Measurements from ENCODE around the gene PLET1.

The PLET1 gene

GRCh38 chr11:112241486-112241885 lies 19.2 kb downstream of the PLET1 start:
- DNase-seq (ENCODE audit: low read depth): no peak

DNA sequence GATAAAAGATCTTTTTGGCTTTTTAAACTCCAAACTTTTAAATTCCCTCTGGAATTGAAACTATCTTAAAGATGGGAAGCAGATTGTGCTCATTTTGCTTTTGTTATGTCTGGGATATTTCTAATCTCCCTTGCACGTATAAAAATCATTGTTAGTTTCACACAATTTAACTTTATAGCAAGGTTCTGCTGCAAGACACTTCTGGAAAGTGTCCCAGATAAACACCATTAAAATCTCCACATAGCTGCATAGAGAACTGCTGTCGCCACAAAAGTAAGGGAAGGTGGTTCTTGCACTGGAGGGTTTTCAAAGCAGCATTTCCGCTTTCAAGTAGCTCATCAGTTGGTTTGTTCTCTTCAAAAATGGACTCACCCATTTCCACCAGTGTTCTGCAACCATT lies 22.6 kb downstream of the PLET1 start:
- no peak for DNase-seq (ENCODE audit: low read depth)

GRCh38 chr11:112237451-112237850 lies 23.2 kb downstream of the PLET1 start:
- no peak for DNase-seq (ENCODE audit: low read depth)

DNA sequence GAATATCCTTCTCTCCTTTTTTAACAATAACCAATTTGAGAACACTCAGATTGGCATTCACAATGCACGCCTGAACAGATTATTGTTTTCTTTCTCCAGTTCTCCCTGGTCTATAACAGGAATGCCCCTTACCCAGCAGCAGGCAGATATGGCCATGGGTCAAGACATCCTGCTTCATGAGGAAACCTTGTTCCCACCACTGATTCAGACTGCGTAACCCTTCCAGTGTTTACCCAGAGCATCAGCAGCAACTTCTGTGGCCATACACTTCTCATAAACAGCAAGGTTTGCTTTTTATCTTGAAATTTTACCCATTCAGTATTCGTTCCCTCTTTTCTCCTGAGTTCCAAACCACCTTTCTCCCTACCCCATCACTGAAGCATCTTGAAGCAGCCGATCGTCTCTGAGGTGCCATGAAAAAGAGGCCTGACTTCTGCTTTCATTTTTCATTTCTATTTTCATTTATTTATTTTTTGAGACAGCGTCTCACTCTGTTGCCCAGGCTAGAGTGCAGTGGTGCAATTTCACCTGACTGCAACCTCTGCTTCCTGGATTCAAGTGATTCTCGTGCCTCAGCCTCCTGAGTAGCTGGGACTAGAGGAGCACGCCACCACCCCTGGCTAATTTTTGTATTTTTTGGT lies 24.8 kb downstream of the PLET1 start:
- DNase-seq (ENCODE audit: low read depth): no peak

DNA sequence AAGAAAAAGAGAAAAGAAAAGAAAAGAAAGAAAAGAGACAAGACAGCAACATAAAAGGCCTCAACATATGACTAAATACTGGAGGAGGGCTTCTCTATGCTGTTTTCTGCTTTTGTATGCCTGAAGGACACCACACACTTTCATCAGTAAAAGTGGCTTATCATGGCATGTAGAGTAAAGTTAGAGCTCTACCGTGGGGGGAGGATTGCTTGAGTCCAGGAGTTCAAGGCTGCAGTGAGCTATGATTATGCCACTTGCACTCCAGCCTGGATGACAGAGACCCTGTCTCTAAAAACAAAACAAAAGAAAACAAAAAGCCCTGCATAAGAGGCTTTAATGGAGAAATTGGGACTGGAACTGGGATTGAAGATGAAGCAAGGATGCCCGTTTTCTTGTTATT lies 28.7 kb downstream of the PLET1 start:
- no peak for DNase-seq (ENCODE audit: low read depth)

- no peak for DNase-seq (ENCODE audit: low read depth)
These were observed 30.8 kb downstream of the PLET1 start for GRCh38 chr11:112229746-112230433.

GRCh38 chr11:112229159-112229558 lies 31.5 kb downstream of the PLET1 start:
- no peak for DNase-seq (ENCODE audit: low read depth)

DNA sequence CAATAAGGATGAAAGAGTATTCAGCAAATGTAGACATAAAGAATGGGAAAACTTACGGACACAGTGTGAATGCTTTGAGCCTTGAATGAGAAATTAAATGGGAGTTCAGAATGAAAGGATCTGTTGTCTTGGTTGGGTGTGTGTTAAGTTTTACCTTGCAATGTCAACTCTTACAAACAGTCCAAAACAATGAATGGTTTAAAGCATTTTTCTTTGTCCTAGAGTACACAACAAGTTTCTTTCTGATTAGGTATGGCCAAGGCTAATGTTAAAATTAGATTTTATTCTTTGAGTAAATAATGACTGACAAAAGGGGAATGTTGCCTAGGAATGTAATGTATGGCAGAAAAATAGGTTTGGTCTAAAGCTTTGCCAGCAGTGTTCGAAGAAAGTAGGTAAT lies 32.0 kb downstream of the PLET1 start:
- DNase-seq (ENCODE audit: low read depth): no peak

DNA sequence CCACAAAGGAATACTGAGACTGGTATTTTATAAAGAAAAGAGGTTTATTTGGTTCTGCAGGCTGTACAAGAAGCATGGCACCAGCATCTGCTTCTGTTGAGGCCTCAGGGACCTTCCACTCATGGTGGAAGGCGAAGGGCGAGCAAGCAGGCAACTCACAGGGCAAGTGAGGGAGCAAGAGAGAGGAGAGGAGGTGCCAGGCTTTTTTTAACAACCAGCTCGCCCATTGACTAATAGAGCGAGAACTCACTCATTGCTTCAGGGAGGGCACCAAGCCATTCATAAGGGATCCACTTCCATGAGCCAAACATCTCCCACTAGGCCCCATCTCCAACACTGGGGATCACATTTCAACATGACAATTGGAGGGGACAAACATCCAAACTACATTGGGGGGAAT lies 33.2 kb downstream of the PLET1 start:
- DNase-seq (ENCODE audit: low read depth): no peak

DNA sequence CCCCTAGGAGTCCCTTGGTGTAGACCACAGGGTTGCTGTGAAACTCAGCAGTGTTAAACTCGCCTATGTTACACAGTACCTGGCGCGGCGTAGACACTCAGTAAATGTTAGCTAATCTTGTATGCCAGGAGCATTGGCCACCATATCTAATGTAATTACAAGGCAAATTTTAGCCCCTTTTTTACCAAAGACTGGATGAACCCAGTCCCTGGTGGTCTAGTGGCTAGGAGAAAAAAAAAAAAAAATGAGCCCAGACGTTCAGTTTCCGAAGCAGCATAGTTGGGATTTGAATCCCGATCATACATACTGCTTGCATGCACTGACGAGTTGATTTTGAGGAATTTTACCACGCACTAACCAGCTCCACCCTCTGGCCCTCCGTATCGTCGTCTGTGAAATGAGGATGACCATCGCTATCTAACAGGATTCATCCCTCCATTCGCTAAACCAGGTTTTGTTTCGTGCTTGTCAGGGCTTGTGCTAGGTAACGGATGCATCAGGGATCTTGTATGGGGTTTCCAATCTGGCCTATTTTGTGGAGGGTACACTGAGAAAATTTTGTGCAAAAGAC lies 33.7 kb downstream of the PLET1 start:
- DNase-seq (ENCODE audit: low read depth): no peak

DNA sequence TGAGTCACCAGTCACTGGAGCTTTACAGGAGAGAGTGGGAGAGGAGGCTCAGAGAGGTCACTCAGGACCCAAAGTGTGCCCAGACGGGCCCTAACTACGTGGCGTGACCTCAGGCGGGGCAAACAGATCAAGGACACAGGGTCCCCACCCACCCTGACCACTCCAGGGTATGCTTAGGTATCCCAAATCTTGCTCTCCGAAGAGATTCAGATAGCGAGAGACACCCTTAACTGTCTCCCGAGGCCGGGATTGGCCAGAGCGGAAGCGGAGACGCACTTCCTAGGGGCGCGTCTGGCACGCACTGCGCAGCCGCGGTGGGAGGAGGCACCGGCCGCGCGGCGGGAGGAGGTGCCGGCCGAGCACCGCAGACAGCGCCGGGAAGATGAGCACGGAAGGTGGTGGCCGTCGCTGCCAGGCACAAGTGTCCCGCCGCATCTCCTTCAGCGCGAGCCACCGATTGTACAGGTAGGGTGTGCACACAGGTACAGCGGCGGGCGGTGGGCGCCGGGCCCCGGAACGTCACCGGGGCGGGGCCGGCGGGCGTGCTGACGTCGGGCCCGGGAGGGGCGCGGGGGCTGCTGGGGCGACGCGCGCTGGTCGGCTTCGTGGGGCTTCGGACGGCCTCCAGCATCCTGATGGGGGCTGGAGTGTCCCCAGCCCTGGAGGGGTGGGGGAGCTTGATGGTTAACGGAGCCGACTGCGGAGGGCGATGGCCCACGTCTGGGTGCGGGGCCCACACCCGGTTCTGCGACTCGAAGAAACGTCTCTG lies 34.4 kb downstream of the PLET1 start, which contains the start of gene PTS:
TSS of gene PTS (plus strand) at position 367 of the 769 bp plus-strand sequence. CDS start at position 383, 16 bp downstream.
- peak; percentile 69 for DNase-seq (ENCODE audit: low read depth)

- DNase-seq (ENCODE audit: low read depth): no peak
These were observed 35.0 kb downstream of the PLET1 start for GRCh38 chr11:112225753-112226061.

DNA sequence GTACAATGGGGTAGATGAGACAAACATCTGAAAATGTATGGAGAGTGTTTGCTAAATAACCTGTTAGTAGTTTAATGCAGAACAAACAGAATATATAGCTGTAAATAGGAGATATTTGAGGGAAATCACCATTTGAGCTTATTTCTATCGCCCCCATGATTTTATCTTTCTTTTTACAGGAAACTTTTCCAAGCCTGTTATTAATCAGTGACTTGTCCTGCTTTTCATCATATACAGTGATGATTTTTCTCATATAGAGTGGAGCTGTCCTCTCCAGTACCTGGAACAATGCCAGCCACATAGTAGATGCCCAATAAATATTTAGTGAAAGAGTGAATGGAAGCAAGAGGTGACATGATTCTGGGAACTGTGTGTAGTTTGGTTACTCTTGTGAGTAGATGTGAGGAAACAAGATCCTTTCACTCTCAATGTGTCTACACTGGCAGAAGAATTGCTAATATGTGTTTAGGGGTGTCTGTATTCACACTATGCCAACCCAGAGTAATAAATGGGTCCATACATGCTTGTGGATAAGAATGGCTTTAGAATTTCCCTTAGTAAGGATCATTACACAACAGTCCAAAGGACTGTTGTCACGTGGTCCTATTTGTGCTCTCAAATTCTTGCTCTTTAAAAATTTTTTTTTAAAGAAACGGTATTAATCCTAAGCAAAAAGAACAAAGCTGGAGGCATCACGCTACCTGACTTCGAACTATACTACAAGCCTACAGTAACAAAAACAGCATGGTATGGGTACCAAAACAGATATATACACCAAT lies 36.7 kb downstream of the PLET1 start:
- DNase-seq (ENCODE audit: low read depth): no peak

DNA sequence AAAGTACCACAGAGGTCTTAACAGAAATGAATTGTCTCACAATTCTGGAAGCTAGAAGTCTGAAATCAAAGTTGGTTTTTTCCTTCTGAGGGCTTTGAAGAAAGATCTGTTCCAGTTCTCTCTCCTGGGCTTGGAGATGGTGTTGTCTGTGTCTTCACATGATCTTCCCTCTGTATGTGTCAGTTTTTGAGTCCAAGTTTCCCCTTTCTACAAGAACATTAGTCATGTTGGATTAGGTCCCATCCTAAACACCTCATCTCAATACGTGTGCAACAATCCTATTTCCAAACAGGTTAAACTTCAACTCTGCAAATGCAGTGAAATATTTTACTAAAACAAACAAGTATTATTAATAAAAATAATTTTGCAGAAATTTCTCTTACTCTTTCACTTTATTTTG lies 37.5 kb downstream of the PLET1 start:
- no peak for DNase-seq (ENCODE audit: low read depth)

- DNase-seq (ENCODE audit: low read depth): no peak
These were observed 38.4 kb downstream of the PLET1 start for GRCh38 chr11:112222303-112222702.

DNA sequence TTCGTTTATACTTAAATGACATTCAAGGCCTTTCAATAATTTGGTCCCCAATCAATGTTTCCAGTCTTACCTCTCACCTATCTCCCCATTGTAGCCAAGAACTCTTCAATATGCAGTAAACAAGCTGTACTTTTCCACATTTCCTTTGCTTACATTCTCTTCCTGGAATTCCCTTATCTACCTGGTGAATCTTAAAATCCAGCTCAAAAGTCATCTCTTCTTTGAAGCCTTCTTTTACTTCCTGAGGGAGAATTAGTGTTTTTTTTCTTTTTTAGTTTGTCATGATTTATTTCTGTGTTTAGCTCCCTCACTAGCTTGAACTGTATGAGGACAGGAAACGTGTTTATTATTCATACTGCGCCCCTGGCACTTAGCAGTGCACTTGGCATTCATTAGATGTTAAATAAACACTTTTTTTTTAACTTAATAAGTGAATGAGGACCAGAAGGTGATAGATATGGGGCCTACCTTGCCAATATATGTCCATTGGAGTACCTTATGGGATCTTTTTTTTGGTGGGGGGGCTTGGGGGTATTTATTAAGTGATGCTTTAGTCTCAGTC lies 39.3 kb downstream of the PLET1 start:
- DNase-seq (ENCODE audit: low read depth): no peak

DNA sequence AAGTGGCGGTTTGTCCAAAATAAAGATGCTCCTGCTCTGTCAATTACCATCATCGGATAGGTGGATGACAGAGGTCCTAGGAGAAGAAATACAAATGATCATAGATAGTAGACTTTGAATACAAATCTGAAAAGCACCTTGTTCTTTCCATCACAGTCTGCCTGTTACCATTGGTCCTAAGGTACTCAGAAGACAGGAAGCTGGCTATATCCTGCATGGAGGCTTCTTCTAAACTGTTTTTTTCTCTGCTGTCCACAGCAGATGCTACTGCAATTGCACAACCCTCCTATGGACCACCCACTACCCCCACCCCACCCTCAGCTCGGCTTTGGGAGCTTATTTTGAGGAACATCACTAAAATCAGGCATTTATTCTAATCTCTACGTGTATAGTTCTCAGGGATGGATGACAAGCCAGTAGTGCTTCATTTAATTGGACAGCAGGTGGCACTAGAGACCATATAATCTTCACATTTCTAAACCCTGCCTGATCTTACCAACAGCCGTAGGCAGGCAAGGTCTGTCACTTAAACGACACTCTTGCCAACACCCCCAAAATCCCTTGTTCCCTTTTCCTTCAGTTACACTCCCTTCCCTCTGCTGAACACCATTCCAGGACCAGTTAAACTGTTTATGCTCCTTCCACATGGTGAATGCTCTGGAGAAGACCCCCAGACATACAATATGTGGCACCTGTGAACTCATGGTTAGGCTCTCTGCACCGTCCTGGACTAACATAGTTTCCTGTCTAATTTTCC lies 41.0 kb downstream of the PLET1 start:
- peak; percentile 11 for DNase-seq (ENCODE audit: low read depth)

- no peak for DNase-seq (ENCODE audit: low read depth)
These were observed 44.0 kb downstream of the PLET1 start for GRCh38 chr11:112216561-112217105.

DNA sequence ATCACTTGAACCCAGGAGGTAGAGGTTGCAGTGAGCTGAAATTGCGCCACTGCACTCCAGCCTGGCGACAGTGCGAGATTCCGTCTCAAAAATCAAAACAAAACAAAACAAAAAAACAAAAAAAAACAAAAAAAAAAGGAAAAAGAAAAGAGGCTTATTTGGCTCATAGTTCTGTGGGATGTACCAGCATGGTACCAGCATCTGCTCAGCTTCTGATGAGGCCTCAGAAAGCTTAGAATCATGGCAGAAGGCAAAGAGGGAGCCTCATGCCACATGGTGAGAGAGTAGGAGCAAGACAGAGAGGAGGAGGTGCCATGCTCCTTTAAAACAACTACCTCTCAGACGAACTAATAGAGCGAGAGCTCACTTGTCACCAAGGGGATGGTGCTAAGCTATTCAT lies 45.0 kb downstream of the PLET1 start:
- no peak for DNase-seq (ENCODE audit: low read depth)

GRCh38 chr11:112213753-112214152 lies 46.9 kb downstream of the PLET1 start:
- DNase-seq (ENCODE audit: low read depth): no peak

- no peak for DNase-seq (ENCODE audit: low read depth)
These were observed 48.0 kb downstream of the PLET1 start for GRCh38 chr11:112212710-112213109.
